ENCODE results near the gene ZNF385D.

GRCh38 chr3:21795921-21796320, 44.9 kb upstream of the ZNF385D start:
- TF ChIP-seq CTCF (conservative IDR thresholded peaks at IDR 0.05; ENCODE audit: low read depth, low read length) (no peak), EZH2 (IDR thresholded peaks at IDR 0.05; ENCODE audit: low read length, unreplicated experiment) (no peak), EZH2phosphoT487 (IDR thresholded peaks at IDR 0.05; ENCODE audit: borderline replicate concordance, low read length) (no peak)

All from PC-3 (cell line).